Measurements from ENCODE around the gene PSMD1. TPM values are rescaled to one million over a fixed set of nuclear protein-coding genes. Genes with fewer than 3 reads are reported as not detected.

PSMD1 gene
- total and polyA plus RNA-seq, 2 of the 8 experiments (the other 6 are each of a cell fraction or from before 2014, with no cell fraction given): 179 to 272 TPM

GRCh38 chr2:231126123-231126522 lies 69.5 kb downstream of the PSMD1 start:
- H3K27ac ChIP-seq (ENCODE audit: low read depth, low read length): no peak overlapping the region
- no peaks in the 10 kb centered on the region for H3K79me1 ChIP-seq (ENCODE audit: low read depth, low read length)
- no peak overlapping the region; the same call in 1 of the 2 replicates for H4K8ac ChIP-seq (ENCODE audit: extremely low read depth, insufficient read depth, low read length)
- no peak overlapping the region for H2BK5ac ChIP-seq (ENCODE audit: low read depth, low read length)
- no peak overlapping the region for H2BK120ac ChIP-seq (replicated peaks; ENCODE audit: low read depth, low read length)
- DNase-seq (ENCODE audit: low read depth in 1 of 2, low spot score in 2 of 2) (no peak), FAIRE-seq (no peak)
- H4K20me1 ChIP-seq (replicated peaks in 1 of 2; ENCODE audit: control insufficient read depth in 1 of 2, insufficient read depth in 2 of 2, low read length in 2 of 2): peaks cover 0 to 1% of the 10 kb centered on the region in 2 experiments
- H3K23me2 ChIP-seq (ENCODE audit: low read depth, low read length): no peaks in the 10 kb centered on the region
- CTCF ChIA-PET (ENCODE audit: partially characterized antibody): interaction anchor here (0.6 to 1.3 kb wide), 2 partner anchors 25 to 291 kb away, joined by 3 to 6 read pairs; no protein-coding TSS in a partner anchor
- no peak overlapping the region for H3K18ac ChIP-seq (ENCODE audit: extremely low read depth, low read length)
- no peaks in the 10 kb centered on the region for H3K27me3 ChIP-seq (replicated peaks in 1 of 4; ENCODE audit: control insufficient read depth in 3 of 4, extremely low read depth in 1 of 4, insufficient read depth in 3 of 4, low read length in 3 of 4)
- H2AK5ac ChIP-seq (ENCODE audit: low read depth, low read length): no peak overlapping the region
- no peak overlapping the region for H2BK12ac ChIP-seq (ENCODE audit: low read depth, low read length)
- H3K4me1 ChIP-seq (replicated peaks in 1 of 4; ENCODE audit: control insufficient read depth in 3 of 4, insufficient read depth in 4 of 4, low read length in 3 of 4): peaks cover 0 to 11% (median 5%) of the 10 kb centered on the region in 4 experiments; a peak in 3 of 7 replicates
- H3K9ac ChIP-seq (replicated peaks in 1 of 4; ENCODE audit: extremely low read depth in 1 of 4, low read depth in 3 of 4, low read length in 3 of 4): no peak overlapping the region
- no peak overlapping the region for H3K4ac ChIP-seq (replicated peaks; ENCODE audit: insufficient read length, low read depth, low read length)
- H3K14ac ChIP-seq (ENCODE audit: insufficient read length): no peak overlapping the region
- no peaks in the 10 kb centered on the region for H3K9me3 ChIP-seq (ENCODE audit: insufficient read depth in 2 of 2, low read depth in 1 of 2, low read length in 1 of 2)
- no peak overlapping the region for H3K4me3 ChIP-seq (ENCODE audit: extremely low read depth in 1 of 4, insufficient read depth in 2 of 4, low read depth in 3 of 4, low read length in 4 of 4)
- no peak overlapping the region for H4K5ac ChIP-seq (ENCODE audit: insufficient read length, low read depth, low read length)
- H3K56ac ChIP-seq (replicated peaks; ENCODE audit: insufficient read length, low read depth, low read length): no peak overlapping the region
- H2BK15ac ChIP-seq (ENCODE audit: low read length): no peak overlapping the region
- no peaks in the 10 kb centered on the region for H3K79me2 ChIP-seq (ENCODE audit: control insufficient read depth in 1 of 2, insufficient read depth in 2 of 2, low read length in 2 of 2)
- H3K4me2 ChIP-seq (ENCODE audit: insufficient read depth in 1 of 2, low read depth in 2 of 2, low read length in 2 of 2): no peak overlapping the region
- no peak overlapping the region for H2BK20ac ChIP-seq (ENCODE audit: low read length)
- H2AFZ ChIP-seq (ENCODE audit: low read length): no peak overlapping the region
- POLR2A ChIA-PET (ENCODE audit: partially characterized antibody): interaction anchor here (1.7 to 1.9 kb wide), 2 partner anchors 9 to 332 kb away, joined by 4 to 5 read pairs; no protein-coding TSS in a partner anchor
- no peak overlapping the region for H4K91ac ChIP-seq (replicated peaks; ENCODE audit: insufficient read length, low read length)
- WGBS, 2 experiments (ENCODE audit: extremely low coverage in 1 of 2, insufficient coverage in 1 of 2, insufficient read length in 1 of 2, insufficient replicate concordance in 2 of 2, low coverage in 1 of 2, low lambda C conversion rate in 2 of 2, missing lambda C conversion rate in 1 of 2): 85% methylated on average over 5 of the region's 7 CpGs; no CpG with 5 or more reads in 1 of the 2 experiments
- H3K23ac ChIP-seq (ENCODE audit: insufficient read length): no peak overlapping the region
- TF ChIP-seq SRF (IDR thresholded peaks at IDR 0.05; ENCODE audit: low read depth, low read length): no peak
- TF ChIP-seq CREB1 (IDR thresholded peaks at IDR 0.05): no peak
- TF ChIP-seq EGR1 (IDR thresholded peaks at IDR 0.05; ENCODE audit: borderline replicate concordance, low read depth, low read length): no peak
- no peak for TF ChIP-seq RNF2 (IDR thresholded peaks at IDR 0.05; ENCODE audit: borderline replicate concordance, low read depth, low read length, missing control alignments, poor library complexity, severe bottlenecking)
- TF ChIP-seq TBP (IDR thresholded peaks at IDR 0.05; ENCODE audit: low read depth, low read length): no peak
- TF ChIP-seq RAD21 (IDR thresholded peaks at IDR 0.05 in 1 of 2, conservative IDR thresholded peaks at IDR 0.05 in 1 of 2; ENCODE audit: low read depth in 2 of 2, low read length in 2 of 2): no peak
- no peak for TF ChIP-seq RXRA (IDR thresholded peaks at IDR 0.05; ENCODE audit: insufficient read depth, low read depth, low read length)
- TF ChIP-seq BRCA1 (IDR thresholded peaks at IDR 0.05; ENCODE audit: low read depth, low read length): no peak
- TF ChIP-seq SP1 (IDR thresholded peaks at IDR 0.05; ENCODE audit: low read depth, low read length): no peak
- no peak for TF ChIP-seq GTF2F1 (IDR thresholded peaks at IDR 0.05; ENCODE audit: borderline replicate concordance, low read depth, low read length)
- no peak for TF ChIP-seq POLR2AphosphoS5 (IDR thresholded peaks at IDR 0.05; ENCODE audit: low read depth, low read length)
- no peak for TF ChIP-seq CTCF (IDR thresholded peaks at IDR 0.05; ENCODE audit: control extremely low read depth in 1 of 3, insufficient read depth in 1 of 3, low read depth in 1 of 3, low read length in 3 of 3)
- no peaks in the 10 kb centered on the region for H3K36me3 ChIP-seq (ENCODE audit: control insufficient read depth in 2 of 4, insufficient read depth in 4 of 4, low read length in 3 of 4)
